ENCODE results near the gene KCNAB1.

DNA sequence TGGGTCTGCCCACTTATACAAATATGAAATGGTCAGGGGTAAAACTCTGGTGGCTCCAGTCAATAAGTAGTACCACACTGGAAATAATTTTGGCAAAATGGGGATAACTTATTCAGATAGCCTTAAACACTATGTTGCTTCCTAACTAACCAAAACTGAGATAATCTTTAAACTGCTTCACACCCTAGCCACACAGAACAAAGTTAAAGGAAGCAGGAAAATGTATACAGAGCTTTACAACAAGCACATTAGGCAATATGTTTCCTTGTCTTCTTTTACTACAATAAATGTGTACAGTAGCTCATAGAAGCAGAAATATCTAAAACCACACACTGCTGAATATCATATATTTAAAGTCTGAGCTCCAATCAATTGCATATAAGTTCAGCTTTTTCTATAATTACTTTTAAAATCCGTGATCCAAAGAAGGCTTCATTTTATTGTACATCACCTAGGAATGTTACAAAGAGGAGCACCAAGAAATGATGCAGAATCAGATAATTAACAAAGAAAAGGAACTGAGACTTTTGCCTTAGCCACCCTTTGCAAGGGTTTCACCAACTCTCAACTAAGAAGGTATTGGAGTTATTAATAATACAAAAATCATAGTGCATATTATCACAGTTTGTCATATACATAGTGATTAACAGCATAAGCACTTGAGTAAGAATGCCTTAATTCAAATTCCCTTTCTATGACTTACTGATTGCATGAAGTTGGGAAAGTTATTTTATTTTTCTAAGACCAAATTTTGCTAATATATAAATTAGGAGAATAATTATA is 443.7 kb downstream of the KCNAB1 start:
- TF ChIP-seq TCF12 (IDR thresholded peaks at IDR 0.05; ENCODE audit: low read depth, low read length) (no peak), NRF1 (IDR thresholded peaks at IDR 0.05; ENCODE audit: low read depth, low read length) (no peak), TBP (IDR thresholded peaks at IDR 0.05; ENCODE audit: low read depth, low read length) (no peak), RNF2 (IDR thresholded peaks at IDR 0.05; ENCODE audit: borderline replicate concordance, low read depth, low read length, missing control alignments, poor library complexity, severe bottlenecking) (no peak), CTCF (IDR thresholded peaks at IDR 0.05; ENCODE audit: control extremely low read depth in 1 of 3, insufficient read depth in 1 of 3, low read depth in 1 of 3, low read length in 3 of 3) (no peak), CEBPB (IDR thresholded peaks at IDR 0.05; ENCODE audit: low read depth, low read length) (no peak), JUN (IDR thresholded peaks at IDR 0.05; ENCODE audit: low read depth, low read length) (no peak), RAD21 (IDR thresholded peaks at IDR 0.05 in 1 of 2, conservative IDR thresholded peaks at IDR 0.05 in 1 of 2; ENCODE audit: low read depth in 2 of 2, low read length in 2 of 2) (no peak)
- TF ChIP-seq, protein P1, sequence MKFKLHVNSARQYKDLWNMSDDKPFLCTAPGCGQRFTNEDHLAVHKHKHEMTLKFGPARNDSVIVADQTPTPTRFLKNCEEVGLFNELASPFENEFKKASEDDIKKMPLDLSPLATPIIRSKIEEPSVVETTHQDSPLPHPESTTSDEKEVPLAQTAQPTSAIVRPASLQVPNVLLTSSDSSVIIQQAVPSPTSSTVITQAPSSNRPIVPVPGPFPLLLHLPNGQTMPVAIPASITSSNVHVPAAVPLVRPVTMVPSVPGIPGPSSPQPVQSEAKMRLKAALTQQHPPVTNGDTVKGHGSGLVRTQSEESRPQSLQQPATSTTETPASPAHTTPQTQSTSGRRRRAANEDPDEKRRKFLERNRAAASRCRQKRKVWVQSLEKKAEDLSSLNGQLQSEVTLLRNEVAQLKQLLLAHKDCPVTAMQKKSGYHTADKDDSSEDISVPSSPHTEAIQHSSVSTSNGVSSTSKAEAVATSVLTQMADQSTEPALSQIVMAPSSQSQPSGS (IDR thresholded peaks at IDR 0.05; ENCODE audit: low read length) = no peak
- TF ChIP-seq, protein P2, sequence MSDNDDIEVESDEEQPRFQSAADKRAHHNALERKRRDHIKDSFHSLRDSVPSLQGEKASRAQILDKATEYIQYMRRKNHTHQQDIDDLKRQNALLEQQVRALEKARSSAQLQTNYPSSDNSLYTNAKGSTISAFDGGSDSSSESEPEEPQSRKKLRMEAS (IDR thresholded peaks at IDR 0.05) = no peak

All from H1 (cell line).